ENCODE measurements around the gene CXCL3.

CXCL3 gene

GRCh38 chr4:74045772-74046171 lies 7.3 kb upstream of the CXCL3 start:
- Histone ChIP-seq H3K9ac (no peak overlapping the region), H3K4me2 (no peak overlapping the region), H3K4me3 (IDR thresholded peaks at IDR 0.05; ENCODE audit: insufficient read depth, low read depth, low read length) (no peak overlapping the region), H2AFZ (ENCODE audit: low read depth) (no peak overlapping the region), H3K36me3 (ENCODE audit: insufficient read depth) (no peaks in the 10 kb centered on the region), H4K20me1 (ENCODE audit: insufficient read depth) (no peaks in the 10 kb centered on the region), H3K4me1 (ENCODE audit: low read depth, poor library complexity, severe bottlenecking) (no peaks in the 10 kb centered on the region), H3K79me2 (ENCODE audit: insufficient read depth, low read depth) (no peaks in the 10 kb centered on the region), H3K27ac (no peak overlapping the region), H3K27me3 (ENCODE audit: insufficient read depth, low read depth) (no peaks in the 10 kb centered on the region)
- TF ChIP-seq, protein P1, sequence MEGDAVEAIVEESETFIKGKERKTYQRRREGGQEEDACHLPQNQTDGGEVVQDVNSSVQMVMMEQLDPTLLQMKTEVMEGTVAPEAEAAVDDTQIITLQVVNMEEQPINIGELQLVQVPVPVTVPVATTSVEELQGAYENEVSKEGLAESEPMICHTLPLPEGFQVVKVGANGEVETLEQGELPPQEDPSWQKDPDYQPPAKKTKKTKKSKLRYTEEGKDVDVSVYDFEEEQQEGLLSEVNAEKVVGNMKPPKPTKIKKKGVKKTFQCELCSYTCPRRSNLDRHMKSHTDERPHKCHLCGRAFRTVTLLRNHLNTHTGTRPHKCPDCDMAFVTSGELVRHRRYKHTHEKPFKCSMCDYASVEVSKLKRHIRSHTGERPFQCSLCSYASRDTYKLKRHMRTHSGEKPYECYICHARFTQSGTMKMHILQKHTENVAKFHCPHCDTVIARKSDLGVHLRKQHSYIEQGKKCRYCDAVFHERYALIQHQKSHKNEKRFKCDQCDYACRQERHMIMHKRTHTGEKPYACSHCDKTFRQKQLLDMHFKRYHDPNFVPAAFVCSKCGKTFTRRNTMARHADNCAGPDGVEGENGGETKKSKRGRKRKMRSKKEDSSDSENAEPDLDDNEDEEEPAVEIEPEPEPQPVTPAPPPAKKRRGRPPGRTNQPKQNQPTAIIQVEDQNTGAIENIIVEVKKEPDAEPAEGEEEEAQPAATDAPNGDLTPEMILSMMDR (conservative IDR thresholded peaks at IDR 0.05; ENCODE audit: low read depth, low read length) = no peak

GRCh38 chr4:74045247-74045646 lies 6.8 kb upstream of the CXCL3 start:
- no peaks in the 10 kb centered on the region for H3K27me3 ChIP-seq (ENCODE audit: insufficient read depth, low read depth)
- no peak overlapping the region for H2AFZ ChIP-seq (ENCODE audit: low read depth)
- H3K79me2 ChIP-seq (ENCODE audit: insufficient read depth, low read depth) = no peaks in the 10 kb centered on the region
- no peak overlapping the region for H3K4me3 ChIP-seq (IDR thresholded peaks at IDR 0.05; ENCODE audit: insufficient read depth, low read depth, low read length)
- no peaks in the 10 kb centered on the region for H4K20me1 ChIP-seq (ENCODE audit: insufficient read depth)
- no peak overlapping the region for H3K4me2 ChIP-seq
- H3K27ac ChIP-seq = no peak overlapping the region
- TF ChIP-seq, protein P1 (conservative IDR thresholded peaks at IDR 0.05; ENCODE audit: low read depth, low read length) = no peak
- no peak overlapping the region for H3K9ac ChIP-seq
- no peaks in the 10 kb centered on the region for H3K36me3 ChIP-seq (ENCODE audit: insufficient read depth)
- no peaks in the 10 kb centered on the region for H3K4me1 ChIP-seq (ENCODE audit: low read depth, poor library complexity, severe bottlenecking)

- Histone ChIP-seq H2AFZ (ENCODE audit: low read depth) (no peak overlapping the region), H3K36me3 (ENCODE audit: insufficient read depth) (no peaks in the 10 kb centered on the region), H3K27ac (no peak overlapping the region), H4K20me1 (ENCODE audit: insufficient read depth) (no peaks in the 10 kb centered on the region), H3K4me2 (no peak overlapping the region), H3K4me3 (IDR thresholded peaks at IDR 0.05; ENCODE audit: insufficient read depth, low read depth, low read length) (no peak overlapping the region), H3K79me2 (ENCODE audit: insufficient read depth, low read depth) (no peaks in the 10 kb centered on the region), H3K27me3 (ENCODE audit: insufficient read depth, low read depth) (no peaks in the 10 kb centered on the region), H3K4me1 (ENCODE audit: low read depth, poor library complexity, severe bottlenecking) (no peaks in the 10 kb centered on the region), H3K9ac (no peak overlapping the region)
- TF ChIP-seq, protein P1 (conservative IDR thresholded peaks at IDR 0.05; ENCODE audit: low read depth, low read length) = no peak
Observed at GRCh38 chr4:74044677-74045076, 6.2 kb upstream of the CXCL3 start.

GRCh38 chr4:74042681-74043080 lies 4.2 kb upstream of the CXCL3 start:
- Histone ChIP-seq H3K9ac (no peak overlapping the region), H3K79me2 (ENCODE audit: insufficient read depth, low read depth) (no peaks in the 10 kb centered on the region), H3K4me1 (ENCODE audit: low read depth, poor library complexity, severe bottlenecking) (peaks cover 2% of the 10 kb centered on the region), H3K36me3 (ENCODE audit: insufficient read depth) (no peaks in the 10 kb centered on the region), H4K20me1 (ENCODE audit: insufficient read depth) (no peaks in the 10 kb centered on the region), H3K4me2 (no peak overlapping the region), H3K27ac (no peak overlapping the region), H3K4me3 (IDR thresholded peaks at IDR 0.05; ENCODE audit: insufficient read depth, low read depth, low read length) (no peak overlapping the region), H2AFZ (ENCODE audit: low read depth) (no peak overlapping the region), H3K27me3 (ENCODE audit: insufficient read depth, low read depth) (no peaks in the 10 kb centered on the region)
- TF ChIP-seq, protein P1 (conservative IDR thresholded peaks at IDR 0.05; ENCODE audit: low read depth, low read length) = no peak

Data from KMS-11 (cell line).